NCI-H2081 treated with DMSO at 0.1 percent for 48 hours (cell line): ENCODE results near the gene SLC11A2.
"Not testable (repeated sequence)": the region's sequence is repeated elsewhere in the genome, so short reads cannot be mapped to it uniquely, and the experiment has no call there.

ENCODE experiments used
- DNase-seq: peaks from one replicate; lab custom pipeline; 2025; lab: John Stamatoyannopoulos, UW

SLC11A2 gene

DNA sequence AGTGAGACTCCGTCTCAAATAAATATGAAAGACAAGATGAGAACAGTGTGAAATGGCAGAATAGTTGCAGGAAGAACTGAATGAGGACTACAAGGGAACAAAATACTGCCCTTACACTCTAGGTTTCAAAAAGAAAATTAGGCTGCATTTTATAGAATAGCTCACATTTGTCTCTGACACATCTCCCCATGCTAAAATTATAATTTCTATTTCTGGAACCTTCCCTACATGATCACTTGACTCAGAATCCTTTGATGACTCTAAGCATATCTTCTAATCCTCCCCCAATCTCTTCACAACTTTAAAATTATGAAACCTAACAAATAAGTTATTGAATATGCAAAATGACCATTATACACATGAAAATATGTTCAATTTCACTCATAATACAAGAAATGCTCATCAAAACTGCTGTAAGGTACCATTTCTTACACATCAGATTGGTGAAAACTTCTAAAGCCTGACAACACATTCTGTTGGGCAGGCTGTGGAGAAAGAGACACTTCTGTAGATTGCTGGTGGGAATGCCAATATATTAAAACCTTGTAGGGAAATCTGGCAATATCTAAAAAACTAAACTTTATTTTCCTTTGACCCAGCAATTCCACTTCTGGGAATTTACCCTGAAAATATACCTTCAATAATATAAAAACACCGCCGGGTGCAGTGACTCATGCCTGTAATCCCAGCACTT, 78.1 kb downstream of the SLC11A2 start:
- no peak for DNase-seq

DNA sequence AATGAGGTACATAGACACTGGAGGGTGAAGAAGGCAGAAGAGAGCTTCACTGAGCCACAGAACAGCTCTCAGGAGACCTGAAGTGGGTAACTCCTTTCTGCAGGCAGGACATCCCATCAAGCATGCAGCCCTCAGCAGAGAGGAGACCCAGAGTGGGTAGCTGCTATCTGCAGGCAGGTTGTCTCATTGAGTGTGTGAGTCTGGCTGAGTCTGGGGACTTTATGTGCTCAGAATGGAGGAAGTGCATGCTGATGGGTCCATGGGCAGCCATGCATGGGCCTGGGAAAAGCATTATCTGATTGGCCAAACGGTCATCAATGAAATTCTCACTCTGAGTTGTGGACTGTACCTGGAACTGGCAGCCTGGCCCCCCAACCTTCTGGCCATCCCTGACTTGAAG, 88.5 kb downstream of the SLC11A2 start:
- no peak for DNase-seq

DNA sequence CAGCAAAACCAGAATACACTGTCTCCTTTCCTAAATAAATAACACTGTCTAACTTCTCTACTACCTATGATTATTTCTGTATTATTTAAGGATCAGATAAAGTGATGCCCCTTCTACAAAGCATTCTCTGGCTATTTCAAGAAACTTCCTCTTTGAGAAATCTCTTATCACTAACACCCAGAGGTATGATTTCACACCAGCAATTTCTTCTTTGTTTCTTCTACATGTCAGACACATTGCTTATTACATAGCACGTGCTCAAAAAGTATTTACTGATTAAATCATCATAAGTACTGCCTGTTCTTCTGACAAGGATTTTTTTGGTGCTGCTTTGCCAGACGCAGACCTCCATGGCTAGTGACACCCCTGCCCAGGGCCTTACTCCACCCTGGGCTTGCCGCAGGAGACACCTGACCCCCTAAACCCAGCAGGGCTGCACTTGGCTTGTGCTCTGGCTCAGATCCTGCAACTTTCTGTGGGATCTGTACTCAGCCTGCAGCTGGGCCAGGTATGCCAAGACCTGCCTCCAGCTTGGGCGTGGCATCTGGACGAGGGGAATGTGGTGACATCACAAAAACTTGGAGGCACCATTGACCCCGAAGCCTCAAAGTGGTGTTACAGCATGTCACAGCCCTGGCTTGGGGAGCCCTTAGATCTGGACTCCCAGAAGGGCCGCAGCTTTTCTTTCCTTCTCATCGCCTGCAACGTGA, 89.2 kb downstream of the SLC11A2 start:
- no peak for DNase-seq

DNA sequence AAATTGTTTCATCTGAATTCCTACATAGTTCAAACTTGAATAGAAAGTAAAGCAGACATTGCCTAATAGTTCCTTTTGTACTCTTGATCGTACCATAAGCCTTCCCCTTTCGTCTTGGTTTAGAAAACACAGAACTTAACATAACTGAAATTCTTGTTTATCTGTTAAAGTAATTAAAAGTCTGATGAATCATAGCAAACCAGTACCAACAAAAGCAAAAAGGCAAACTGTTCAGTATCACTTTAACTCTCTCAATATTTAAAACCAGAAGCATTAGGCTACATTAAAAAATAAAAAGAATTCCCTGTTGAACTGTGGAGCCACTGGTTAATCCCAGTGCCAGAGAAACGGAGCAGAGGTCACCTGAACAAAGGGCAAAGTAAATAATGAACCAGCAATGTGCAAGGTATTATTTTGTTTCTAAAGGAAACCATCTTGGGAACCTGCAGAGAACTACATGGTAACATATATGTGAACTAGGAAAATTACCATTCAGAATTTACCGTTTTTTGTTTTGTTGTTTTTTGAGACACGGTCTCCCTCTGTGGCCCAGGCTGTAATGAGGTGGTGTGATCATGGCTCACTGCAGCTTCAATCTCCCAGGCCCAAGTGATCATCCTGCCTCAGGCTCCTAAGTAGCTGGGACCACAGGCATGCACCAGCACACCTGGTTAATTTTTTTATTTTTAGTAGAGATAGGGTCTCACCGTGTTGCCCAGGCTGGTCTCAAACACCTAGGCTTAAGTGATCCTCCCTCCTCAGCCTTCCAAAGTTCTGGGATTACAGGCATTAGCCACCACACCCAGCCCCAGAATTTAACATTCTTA, 91.0 kb downstream of the SLC11A2 start:
- no peak for DNase-seq

DNA sequence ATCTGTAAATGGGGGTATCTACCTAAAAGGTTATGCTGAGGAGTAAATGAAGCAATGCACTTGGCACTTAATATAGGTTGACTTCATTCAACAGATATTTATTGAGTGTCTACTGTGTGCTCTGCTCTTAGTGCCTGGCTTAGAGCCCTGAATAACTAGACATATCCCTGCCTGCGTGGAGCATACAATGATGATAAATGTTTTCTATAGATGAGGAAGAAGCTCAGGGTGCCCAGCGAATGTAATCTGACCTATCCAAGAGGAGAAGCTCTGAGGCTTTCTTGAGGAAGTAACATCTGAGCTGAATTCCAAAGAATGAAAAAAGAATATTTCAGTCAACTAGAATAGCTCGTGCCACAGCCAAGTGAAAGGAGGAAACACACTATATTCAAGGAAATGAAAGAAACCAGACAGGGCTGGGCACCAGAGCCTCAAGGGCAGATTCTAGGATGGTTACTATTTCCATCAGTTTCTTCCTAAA, 91.8 kb downstream of the SLC11A2 start:
- DNase-seq: no peak

DNA sequence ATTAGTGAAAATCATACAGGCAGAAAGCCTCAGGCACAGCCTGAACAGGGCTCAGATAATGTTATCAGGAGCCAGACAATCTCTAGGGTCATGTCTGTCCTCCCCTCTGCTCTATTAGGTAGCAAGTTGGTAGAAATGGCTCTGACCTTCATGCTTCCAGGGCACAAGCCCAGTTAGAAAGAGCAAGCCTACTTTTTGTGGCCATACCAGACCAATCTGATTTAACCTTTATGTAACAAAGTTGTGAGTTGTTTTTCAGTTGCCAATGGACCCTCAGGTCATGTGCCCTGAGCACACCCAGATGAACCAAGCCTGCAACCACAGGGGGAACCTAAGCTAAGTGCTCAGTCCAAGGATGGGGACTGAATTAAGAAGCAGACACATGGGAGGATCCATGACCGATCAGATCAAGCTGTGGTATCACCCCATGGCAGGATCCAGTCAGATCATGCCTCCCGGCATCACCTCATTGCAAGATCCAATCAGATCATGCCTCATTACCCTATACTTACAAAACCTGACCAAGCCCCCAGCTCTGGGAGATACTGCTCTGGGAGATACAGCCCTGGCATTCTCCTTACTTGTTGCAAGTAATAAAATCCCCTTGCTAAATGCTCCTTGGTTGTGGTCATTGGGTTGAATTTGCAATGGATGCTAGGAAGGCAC, 92.6 kb downstream of the SLC11A2 start:
- DNase-seq: no peak

DNA sequence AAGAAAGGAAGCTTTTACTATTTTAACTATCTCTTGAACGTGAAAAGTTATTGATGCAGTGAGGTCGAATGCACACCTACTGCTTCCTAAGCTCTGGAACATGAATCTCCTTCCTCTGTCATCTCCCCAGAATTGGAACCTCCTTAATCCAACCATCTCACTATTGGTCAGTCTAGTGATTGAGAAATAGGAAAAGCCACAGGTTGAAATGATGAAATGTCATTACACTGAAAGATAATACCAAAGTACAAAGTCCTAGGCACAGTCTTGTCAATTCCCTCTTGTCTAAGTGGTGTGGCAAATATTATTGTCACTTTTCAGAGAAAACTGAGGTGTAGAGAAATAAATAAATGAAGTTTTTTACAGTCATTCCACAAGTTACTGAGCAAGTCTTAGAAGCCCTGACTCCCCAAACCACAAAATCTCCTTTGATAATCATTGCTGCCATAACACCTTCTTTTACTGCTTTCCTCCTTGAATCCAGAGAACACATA, 93.3 kb downstream of the SLC11A2 start:
- no peak for DNase-seq

DNA sequence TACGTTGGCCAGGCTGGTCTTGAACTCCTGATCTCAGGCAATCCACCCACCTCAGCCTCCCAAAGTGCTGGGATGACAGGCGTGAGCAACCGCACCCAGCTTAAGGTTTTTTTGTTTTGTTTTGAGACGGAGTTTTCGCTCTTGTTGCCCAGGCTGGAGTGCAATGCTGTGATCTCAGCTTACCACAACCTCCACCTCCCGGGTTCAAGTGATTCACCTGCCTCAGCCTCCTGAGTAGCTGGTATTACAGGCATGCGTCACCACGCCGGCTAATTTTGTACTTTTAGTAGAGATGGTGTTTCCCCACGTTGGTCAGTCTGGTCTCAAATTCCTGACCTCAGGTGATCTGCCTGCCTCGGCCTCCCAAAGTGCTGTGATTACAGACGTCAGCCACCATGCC, 95.7 kb downstream of the SLC11A2 start:
- DNase-seq: not testable (repeated sequence)

DNA sequence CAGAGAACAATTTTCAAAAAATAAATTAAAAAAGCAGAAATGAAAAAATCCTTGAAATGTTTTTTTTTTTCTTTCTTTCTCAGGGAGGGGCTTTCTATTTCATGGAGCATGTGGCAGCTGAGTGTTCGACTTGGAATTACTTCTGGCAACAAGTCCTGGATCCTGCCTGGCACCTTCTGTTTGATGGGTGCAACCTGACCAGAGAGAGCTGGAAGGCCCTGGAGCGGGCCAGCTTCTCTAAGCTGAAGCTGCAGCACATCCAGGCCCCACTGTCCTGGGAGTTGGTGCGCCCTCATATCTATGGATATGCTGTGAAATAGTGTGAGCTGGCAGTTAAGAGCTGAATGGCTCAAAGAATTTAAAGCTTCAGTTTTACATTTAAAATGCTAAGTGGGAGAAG, 96.4 kb downstream of the SLC11A2 start:
- no peak for DNase-seq
